Keratinocyte (primary cell): ENCODE results near the gene BPTF. TPM values are rescaled to one million over a fixed set of nuclear protein-coding genes. Genes with fewer than 3 reads are reported as not detected.

Experiments
- DNase-seq: peaks from one replicate; pipeline ENCODE4 v3.0.0-alpha.2; 2011; ENCODE audit warnings: low read depth, missing footprints, low spot score
- FAIRE-seq: peaks from 2 replicates; lab custom pipeline; 2011; peaks lifted over from hg19 to GRCh38; lab: Jason Lieb, UNC
- H2AFZ ChIP-seq: 2 replicates; pipeline ENCODE4 v1.6.0; 2012; ENCODE audit warnings: low read length, control low read depth, inconsistent platforms; ENCODE audit not compliant: control insufficient read depth
- H3K27ac ChIP-seq: 2 replicates; pipeline ENCODE4 v1.5.1; 2011; ENCODE audit warnings: low read length; ENCODE audit not compliant: control insufficient read depth, insufficient read depth
- H3K27me3 ChIP-seq: 3 replicates; pipeline ENCODE4 v1.6.0; 2011; ENCODE audit warnings: low read length; ENCODE audit not compliant: control insufficient read depth, insufficient read depth; ENCODE audit errors: extremely low read depth
- H3K36me3 ChIP-seq, 2 experiments: 2 replicates in 1 of 2; 3 replicates in 1 of 2; pipeline ENCODE4 v1.5.1; 2011; ENCODE audit warnings: low read length in 2 of 2, mild to moderate bottlenecking in 1 of 2; ENCODE audit not compliant: control insufficient read depth in 2 of 2, insufficient read depth in 2 of 2; ENCODE audit errors: extremely low read depth in 1 of 2
- H3K4me1 ChIP-seq: 3 replicates; pipeline ENCODE4 v1.5.1; 2011; ENCODE audit warnings: low read length; ENCODE audit not compliant: control insufficient read depth, insufficient read depth; ENCODE audit errors: extremely low read depth
- H3K4me2 ChIP-seq: 3 replicates; pipeline ENCODE4 v1.6.0; 2011; ENCODE audit warnings: low read depth, low read length; ENCODE audit not compliant: control insufficient read depth, insufficient read depth; ENCODE audit errors: extremely low read depth
- H3K4me3 ChIP-seq, 3 experiments: fragments of 200-600 bp in 1 of 3; sonication (generic) in 1 of 3; 2 replicates in 2 of 3; 3 replicates in 1 of 3; pipeline ENCODE4 v1.5.1; 2011 to 2016; ENCODE audit warnings: low read length in 3 of 3, mild to moderate bottlenecking in 3 of 3, control low read depth in 2 of 3, inconsistent platforms in 1 of 3, low read depth in 1 of 3, mixed read lengths in 1 of 3, mixed run types in 1 of 3, moderate library complexity in 1 of 3; ENCODE audit not compliant: control insufficient read depth in 2 of 3, insufficient read depth in 2 of 3; ENCODE audit errors: extremely low read depth in 1 of 3
- H3K79me2 ChIP-seq: 2 replicates; pipeline ENCODE4 v1.6.0; 2012; ENCODE audit warnings: low read length; ENCODE audit not compliant: control insufficient read depth, insufficient read depth
- H3K9ac ChIP-seq: 3 replicates; pipeline ENCODE4 v1.6.0; 2011; ENCODE audit warnings: low read length; ENCODE audit not compliant: control insufficient read depth, insufficient read depth; ENCODE audit errors: extremely low read depth
- H3K9me1 ChIP-seq: 3 replicates; pipeline ENCODE4 v1.6.0; 2011; ENCODE audit warnings: low read length; ENCODE audit not compliant: control insufficient read depth, insufficient read depth; ENCODE audit errors: extremely low read depth
- H3K9me3 ChIP-seq: 2 replicates; pipeline ENCODE4 v1.5.1; 2012; ENCODE audit warnings: low read depth, low read length; ENCODE audit not compliant: control insufficient read depth
- H4K20me1 ChIP-seq: 3 replicates; pipeline ENCODE4 v1.6.0; 2011; ENCODE audit warnings: low read length; ENCODE audit not compliant: control insufficient read depth, insufficient read depth; ENCODE audit errors: extremely low read depth
- EZH2 ChIP-seq: IDR thresholded peaks from one replicate; pipeline ENCODE4 v1.6.1; 2012; ENCODE audit warnings: inconsistent platforms, mild to moderate bottlenecking, low read length, moderate library complexity
- dilution Hi-C: fragments of 300-500 bp; cut with MboI; formaldehyde crosslinking; loops from one replicate; pipeline ENCODE4 v1.7.0; 2020; ENCODE audit warnings: low sequenced_read_pairs; ENCODE audit not compliant: extremely low pct_ligation_motif_present
- polyA plus RNA-seq, 5 experiments: library from polyadenylated mRNA; depleted of rRNA in 3 of 5; stranded (reverse) in 3 of 5; stranded (forward) in 1 of 5; unstranded in 1 of 5; fragments of >200 nt; gene quantifications; 1 replicate in 1 of 5; 2 replicates in 3 of 5; 3 replicates in 1 of 5; pipeline versions ENCODE4 v1.2.1 to v1.2.3, GENCODE V29; 2011 to 2012; ENCODE audit warnings: missing spikeins in 2 of 5, low read depth in 1 of 5, low replicate concordance in 1 of 5
- TF ChIP-seq, protein P1 (sequence below), 3 experiments: IDR thresholded peaks in 1 of 3; conservative IDR thresholded peaks in 1 of 3; optimal IDR thresholded peaks in 1 of 3; 2 replicates in 2 of 3; 3 replicates in 1 of 3; pipeline versions ENCODE3 to v1.5.1; 2011; ENCODE audit warnings: low read length in 3 of 3, mild to moderate bottlenecking in 3 of 3, moderate library complexity in 2 of 3, control low read depth in 1 of 3, inconsistent platforms in 1 of 3; ENCODE audit not compliant: insufficient read depth in 2 of 3; ENCODE audit errors: extremely low read depth in 1 of 3

Gene BPTF
- polyA plus RNA-seq, 1 donor (not counting 4 experiments of a cell fraction or from before 2014, with no cell fraction given) = 28.3 TPM

DNA sequence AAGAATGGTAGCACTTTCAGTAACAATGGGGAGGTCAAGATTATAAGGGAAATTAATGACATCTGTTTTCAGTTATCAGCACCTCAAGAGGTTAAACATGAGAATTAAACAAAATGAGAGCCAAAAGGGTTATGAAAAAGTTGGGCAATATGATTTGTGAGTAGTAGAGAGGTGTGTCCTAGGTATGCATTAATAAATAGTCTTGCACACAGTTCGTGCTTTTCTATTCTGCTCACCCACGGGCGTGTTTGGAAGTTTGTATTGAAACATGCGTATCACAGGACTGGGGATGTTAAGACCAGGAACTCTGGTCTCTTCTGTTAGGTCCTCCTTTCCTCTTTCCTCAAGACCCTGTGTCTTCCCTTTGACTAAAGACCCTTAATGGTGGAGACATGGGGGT is 6.0 kb downstream of the BPTF start:
- dilution Hi-C loops = no loop called here
- Histone ChIP-seq H4K20me1 (peaks cover 3% of the 10 kb centered on the region), H3K4me3 (no peak overlapping the region), H3K9me3 (no peaks in the 10 kb centered on the region), H2AFZ (no peak overlapping the region), H3K4me1 (peaks cover 38% of the 10 kb centered on the region), H3K79me2 (peaks cover 80% of the 10 kb centered on the region), H3K27ac (no peak overlapping the region), H3K9me1 (no peaks in the 10 kb centered on the region), H3K27me3 (no peaks in the 10 kb centered on the region), H3K36me3 (no peaks in the 10 kb centered on the region), H3K9ac (no peak overlapping the region), H3K4me2 (peak overlapping the region; percentile 29)
- no peak for TF ChIP-seq EZH2
- TF ChIP-seq, protein P1, sequence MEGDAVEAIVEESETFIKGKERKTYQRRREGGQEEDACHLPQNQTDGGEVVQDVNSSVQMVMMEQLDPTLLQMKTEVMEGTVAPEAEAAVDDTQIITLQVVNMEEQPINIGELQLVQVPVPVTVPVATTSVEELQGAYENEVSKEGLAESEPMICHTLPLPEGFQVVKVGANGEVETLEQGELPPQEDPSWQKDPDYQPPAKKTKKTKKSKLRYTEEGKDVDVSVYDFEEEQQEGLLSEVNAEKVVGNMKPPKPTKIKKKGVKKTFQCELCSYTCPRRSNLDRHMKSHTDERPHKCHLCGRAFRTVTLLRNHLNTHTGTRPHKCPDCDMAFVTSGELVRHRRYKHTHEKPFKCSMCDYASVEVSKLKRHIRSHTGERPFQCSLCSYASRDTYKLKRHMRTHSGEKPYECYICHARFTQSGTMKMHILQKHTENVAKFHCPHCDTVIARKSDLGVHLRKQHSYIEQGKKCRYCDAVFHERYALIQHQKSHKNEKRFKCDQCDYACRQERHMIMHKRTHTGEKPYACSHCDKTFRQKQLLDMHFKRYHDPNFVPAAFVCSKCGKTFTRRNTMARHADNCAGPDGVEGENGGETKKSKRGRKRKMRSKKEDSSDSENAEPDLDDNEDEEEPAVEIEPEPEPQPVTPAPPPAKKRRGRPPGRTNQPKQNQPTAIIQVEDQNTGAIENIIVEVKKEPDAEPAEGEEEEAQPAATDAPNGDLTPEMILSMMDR (optimal IDR thresholded peaks at IDR 0.05 in 1 of 3, IDR thresholded peaks at IDR 0.05 in 1 of 3, conservative IDR thresholded peaks at IDR 0.05 in 1 of 3; ENCODE audit: extremely low read depth in 1 of 3, insufficient read depth in 2 of 3, low read length in 3 of 3) = no peak
- no peak for FAIRE-seq
- no peak for DNase-seq

DNA sequence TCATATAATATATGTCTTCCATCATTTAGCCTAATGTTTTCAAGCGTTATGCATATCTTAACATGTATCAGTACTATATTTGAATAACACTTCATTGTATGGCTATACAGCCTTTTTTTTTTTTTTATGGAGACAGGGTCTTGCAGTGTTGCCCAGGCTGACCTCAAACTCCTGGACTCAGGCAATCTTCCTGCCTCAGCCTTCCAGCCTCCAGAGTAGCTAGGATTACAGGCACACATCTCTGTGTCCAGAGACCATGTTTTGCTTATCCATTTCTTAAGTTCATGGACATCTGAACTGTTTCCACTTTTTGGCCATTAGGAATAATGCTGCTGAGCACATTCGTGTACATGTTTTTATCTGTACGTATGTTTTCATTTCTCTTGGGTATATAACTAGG is 7.8 kb downstream of the BPTF start:
- FAIRE-seq (no peak), DNase-seq (no peak)
- dilution Hi-C loops = no loop called here

More for the DNA sequence above, 7.8 kb downstream of the BPTF start:
- Histone ChIP-seq H3K27ac (no peak overlapping the region), H3K9me3 (no peaks in the 10 kb centered on the region), H3K4me1 (peaks cover 38% of the 10 kb centered on the region), H3K27me3 (no peaks in the 10 kb centered on the region), H3K79me2 (peaks cover 78% of the 10 kb centered on the region), H3K36me3 (no peaks in the 10 kb centered on the region), H4K20me1 (peaks cover 3% of the 10 kb centered on the region), H3K4me2 (no peak overlapping the region), H3K9ac (no peak overlapping the region), H2AFZ (no peak overlapping the region), H3K9me1 (no peaks in the 10 kb centered on the region), H3K4me3 (no peak overlapping the region)
- TF ChIP-seq, protein P1 (optimal IDR thresholded peaks at IDR 0.05 in 1 of 3, IDR thresholded peaks at IDR 0.05 in 1 of 3, conservative IDR thresholded peaks at IDR 0.05 in 1 of 3; ENCODE audit: extremely low read depth in 1 of 3, insufficient read depth in 2 of 3, low read length in 3 of 3) = no peak
- no peak for TF ChIP-seq EZH2
